Liver (tissue), 9 donors: ENCODE measurements around the gene PLCE1. TPM values are rescaled to one million over a fixed set of nuclear protein-coding genes. Genes with fewer than 3 reads are reported as not detected.

ENCODE experiments used
- DNase-seq: peaks from one replicate; pipeline ENCODE4 v3.0.0-alpha.2; 2017; ENCODE audit warnings: low spot score
- H3K27ac ChIP-seq, 2 donors: one replicate each; pipeline ENCODE4 v1.7.0; 2013; ENCODE audit warnings: inconsistent platforms in 2 of 2, low read length in 2 of 2, control low read depth in 1 of 2, low read depth in 1 of 2, mild to moderate bottlenecking in 1 of 2
- H3K27me3 ChIP-seq, 4 donors: one replicate each; pipeline versions ENCODE4 v1.6.1 to v1.7.0; 2013; ENCODE audit warnings: low read length in 3 of 4, inconsistent platforms in 1 of 4, mild to moderate bottlenecking in 1 of 4, moderate library complexity in 1 of 4; ENCODE audit not compliant: control insufficient read depth in 4 of 4, insufficient read depth in 4 of 4
- H3K36me3 ChIP-seq, 4 donors: one replicate each; pipeline versions ENCODE4 v1.6.1 to v1.7.0; 2013; ENCODE audit warnings: low read length in 3 of 4, mild to moderate bottlenecking in 3 of 4, low read depth in 1 of 4, moderate library complexity in 1 of 4; ENCODE audit not compliant: control insufficient read depth in 4 of 4, insufficient read depth in 3 of 4
- H3K4me1 ChIP-seq, 4 donors: one replicate each; pipeline versions ENCODE4 v1.6.1 to v1.7.0; 2013; ENCODE audit warnings: low read length in 3 of 4, mild to moderate bottlenecking in 3 of 4, moderate library complexity in 1 of 4; ENCODE audit not compliant: control insufficient read depth in 4 of 4, insufficient read depth in 4 of 4
- H3K4me3 ChIP-seq, 3 donors: one replicate each; pipeline versions ENCODE4 v1.6.1 to v1.7.0; 2013; ENCODE audit warnings: low read length in 3 of 3, control low read depth in 1 of 3, low read depth in 1 of 3, mild to moderate bottlenecking in 1 of 3
- H3K9ac ChIP-seq, 2 donors: one replicate each; pipeline ENCODE4 v1.7.0; 2013; ENCODE audit warnings: low read length in 2 of 2, mild to moderate bottlenecking in 2 of 2, moderate library complexity in 2 of 2, control low read depth in 1 of 2, low read depth in 1 of 2
- H3K9me3 ChIP-seq, 4 donors: one replicate each; pipeline versions ENCODE4 v1.6.1 to v1.7.0; 2013; ENCODE audit warnings: low read length in 3 of 4; ENCODE audit not compliant: control insufficient read depth in 4 of 4
- ATF3 ChIP-seq: IDR thresholded peaks from 2 replicates; pipeline ENCODE4 v1.6.1; 2016; ENCODE audit warnings: antibody characterized with exemption
- CTCF ChIP-seq: fragments of 150-350 bp; IDR thresholded peaks from 2 replicates; pipeline ENCODE4 v1.5.1; 2017; ENCODE audit warnings: improper control_type of control experiment, low read depth, low read length; ENCODE audit not compliant: missing input control
- EGR1 ChIP-seq, 2 donors: IDR thresholded peaks; 2 replicates each; pipeline ENCODE4 v1.6.1; 2016 to 2018; ENCODE audit warnings: antibody characterized with exemption in 2 of 2, low read depth in 2 of 2
- FOXA1 ChIP-seq: IDR thresholded peaks from 2 replicates; pipeline ENCODE4 v1.6.1; 2016; ENCODE audit warnings: antibody characterized with exemption
- FOXA2 ChIP-seq: IDR thresholded peaks from 2 replicates; pipeline ENCODE4 v1.6.1; 2016; ENCODE audit warnings: antibody characterized with exemption
- GABPA ChIP-seq, 2 donors: IDR thresholded peaks in 1 of 2; conservative IDR thresholded peaks in 1 of 2; 2 replicates each; pipeline ENCODE4 v1.6.1; 2016; ENCODE audit warnings: antibody characterized with exemption in 2 of 2, mild to moderate bottlenecking in 1 of 2, moderate library complexity in 1 of 2
- HNF4A ChIP-seq, 2 donors: conservative IDR thresholded peaks; 2 replicates each; pipeline ENCODE4 v1.6.1; 2016; ENCODE audit warnings: antibody characterized with exemption in 2 of 2, mild to moderate bottlenecking in 2 of 2
- HNF4G ChIP-seq: IDR thresholded peaks from 2 replicates; pipeline ENCODE4 v1.6.1; 2016; ENCODE audit warnings: antibody characterized with exemption
- JUND ChIP-seq, 2 donors: IDR thresholded peaks; 2 replicates each; pipeline ENCODE4 v1.6.1; 2016; ENCODE audit warnings: antibody characterized with exemption in 2 of 2
- MAX ChIP-seq: IDR thresholded peaks from 2 replicates; pipeline ENCODE4 v1.6.1; 2016; ENCODE audit warnings: antibody characterized with exemption
- NR2F2 ChIP-seq: IDR thresholded peaks from 2 replicates; pipeline ENCODE4 v1.6.1; 2016; ENCODE audit warnings: antibody characterized with exemption
- RAD21 ChIP-seq, 2 donors: IDR thresholded peaks; 2 replicates each; pipeline ENCODE4 v1.6.1; 2016; ENCODE audit warnings: antibody characterized with exemption in 2 of 2, mild to moderate bottlenecking in 2 of 2
- REST ChIP-seq: IDR thresholded peaks from 2 replicates; pipeline ENCODE4 v1.6.1; 2016; ENCODE audit warnings: antibody characterized with exemption, mild to moderate bottlenecking
- RXRA ChIP-seq, 2 donors: IDR thresholded peaks; 2 replicates each; pipeline ENCODE4 v1.6.1; 2017 to 2018; ENCODE audit warnings: antibody characterized with exemption in 2 of 2, mild to moderate bottlenecking in 1 of 2
- SP1 ChIP-seq: IDR thresholded peaks from 2 replicates; pipeline ENCODE4 v1.6.1; 2018; ENCODE audit warnings: antibody characterized with exemption, mild to moderate bottlenecking
- TAF1 ChIP-seq: conservative IDR thresholded peaks from 2 replicates; pipeline ENCODE4 v1.6.1; 2016; ENCODE audit warnings: antibody characterized with exemption, mild to moderate bottlenecking
- YY1 ChIP-seq: IDR thresholded peaks from 2 replicates; pipeline ENCODE4 v1.6.1; 2016; ENCODE audit warnings: antibody characterized with exemption, mild to moderate bottlenecking
- ZBTB33 ChIP-seq: IDR thresholded peaks from 2 replicates; pipeline ENCODE4 v1.6.1; 2016; ENCODE audit warnings: antibody characterized with exemption
- WGBS: extraction: QIAGEN DNeasy Blood & Tissue Kit; methylation state at CpG from one replicate; pipeline ENCODE4 v1.1.7; 2013; 5-methylcytosine and 5-hydroxymethylcytosine counted together
- polyA plus RNA-seq, 2 donors: library from polyadenylated mRNA; stranded (reverse) in 1 of 2; unstranded in 1 of 2; fragments of 200-250 nt in 1 of 2; fragments of >200 nt in 1 of 2; fragmentation: Nextera tagmentation in 1 of 2; extraction: Ambion mirVana in 1 of 2; gene quantifications; one replicate each; pipeline versions ENCODE4 v1.2.1 to v1.2.3, GENCODE V29; 2013 to 2015
- total RNA-seq, 2 donors: library from RNA; depleted of rRNA; stranded (reverse); fragments of >200 nt; gene quantifications; one replicate each; pipeline ENCODE4 v1.2.3, GENCODE V29; 2014
- donor health status: healthy.
- donor health status: healthy.
- donor health status: healthy.
- donor health status: healthy.
- donor health status: healthy.

PLCE1 gene
- total and polyA plus RNA-seq, 4 donors, result 0.23 to 0.75 (median 0.39) TPM

GRCh38 chr10:93954726-93955363 is 38.9 kb upstream of the PLCE1 start:
- Histone ChIP-seq H3K4me3 (no peak overlapping the region), H3K36me3 (no peaks in the 10 kb centered on the region), H3K4me1 (no peaks in the 10 kb centered on the region), H3K27me3 (no peaks in the 10 kb centered on the region), H3K9me3 (no peaks in the 10 kb centered on the region), H3K9ac (no peak overlapping the region), H3K27ac (no peak overlapping the region)
- WGBS, result 92% methylated on average over 5 of the region's 5 CpGs
- TF ChIP-seq ZBTB33 (no peak), RXRA (IDR thresholded peaks at IDR 0.05) (no peak), CTCF (no peak), HNF4A (conservative IDR thresholded peaks at IDR 0.05) (no peak), JUND (IDR thresholded peaks at IDR 0.05) (no peak), REST (no peak), FOXA2 (no peak), MAX (no peak), SP1 (no peak), TAF1 (no peak), EGR1 (IDR thresholded peaks at IDR 0.05; ENCODE audit: low read depth in 2 of 2) (no peak), ATF3 (no peak), GABPA (IDR thresholded peaks at IDR 0.05 in 1 of 2, conservative IDR thresholded peaks at IDR 0.05 in 1 of 2) (no peak), NR2F2 (no peak), FOXA1 (no peak), RAD21 (IDR thresholded peaks at IDR 0.05) (no peak), YY1 (no peak), HNF4G (no peak)
- DNase-seq, result no peak
